Ramos (cell line): ENCODE data around the gene TMEM141.

Experiments used
- in situ Hi-C: fragments of 300-500 bp; cut with MboI; formaldehyde crosslinking; loops from one replicate; pipeline ENCODE4 v1.14.3; 2022; ENCODE audit warnings: low sequenced_read_pairs; ENCODE audit not compliant: unreplicated experiment

TMEM141 gene

GRCh38 chr9:136769710-136770191 lies 21.4 kb upstream of the TMEM141 start:
- in situ Hi-C loops, result no loop called here

GRCh38 chr9:136771907-136772415 lies 19.2 kb upstream of the TMEM141 start:
- in situ Hi-C loops, result no loop called here

GRCh38 chr9:136773386-136774044 lies 17.6 kb upstream of the TMEM141 start:
- in situ Hi-C loops, result no loop called here

- in situ Hi-C loops, result loop anchor here (25.0 kb wide), 2 partner anchors 463 to 688 kb away; partner anchors contain the start of genes CYSRT1, NSMF, RNF224 and SLC34A3
Observed at GRCh38 chr9:136774416-136775045, 16.6 kb upstream of the TMEM141 start.

- in situ Hi-C loops, result loop anchor here (25.0 kb wide), 2 partner anchors 462 to 687 kb away; partner anchors contain the start of genes CYSRT1, NSMF, RNF224 and SLC34A3
Observed at GRCh38 chr9:136775191-136775590, 16.0 kb upstream of the TMEM141 start.

- in situ Hi-C loops, result loop anchor here (25.0 kb wide), 2 partner anchors 460 to 685 kb away; partner anchors contain the start of genes CYSRT1, NSMF, RNF224 and SLC34A3
Observed at GRCh38 chr9:136776947-136777346, 14.2 kb upstream of the TMEM141 start.

GRCh38 chr9:136777359-136777758 lies 13.8 kb upstream of the TMEM141 start:
- in situ Hi-C loops, result loop anchor here (25.0 kb wide), 2 partner anchors 460 to 685 kb away; partner anchors contain the start of genes CYSRT1, NSMF, RNF224 and SLC34A3

GRCh38 chr9:136779808-136780207 lies 11.3 kb upstream of the TMEM141 start:
- in situ Hi-C loops, result loop anchor here (25.0 kb wide), 2 partner anchors 457 to 682 kb away; partner anchors contain the start of genes CYSRT1, NSMF, RNF224 and SLC34A3

GRCh38 chr9:136782452-136782851 lies 8.7 kb upstream of the TMEM141 start:
- in situ Hi-C loops, result loop anchor here (25.0 kb wide), 2 partner anchors 455 to 680 kb away; partner anchors contain the start of genes CYSRT1, NSMF, RNF224 and SLC34A3

- in situ Hi-C loops, result loop anchor here (25.0 kb wide), 2 partner anchors 453 to 678 kb away; partner anchors contain the start of genes CYSRT1, NSMF, RNF224 and SLC34A3
Observed at GRCh38 chr9:136784249-136784996, 6.7 kb upstream of the TMEM141 start.

- in situ Hi-C loops, result loop anchor here (25.0 kb wide), 2 partner anchors 452 to 677 kb away; partner anchors contain the start of genes CYSRT1, NSMF, RNF224 and SLC34A3
Observed at GRCh38 chr9:136784997-136785361, 6.2 kb upstream of the TMEM141 start.

- in situ Hi-C loops, result loop anchor here (25.0 kb wide), 2 partner anchors 452 to 677 kb away; partner anchors contain the start of genes CYSRT1, NSMF, RNF224 and SLC34A3
Observed at GRCh38 chr9:136785565-136786355, 5.4 kb upstream of the TMEM141 start.

- in situ Hi-C loops, result loop anchor here (25.0 kb wide), 2 partner anchors 451 to 676 kb away; partner anchors contain the start of genes CYSRT1, NSMF, RNF224 and SLC34A3
Observed at GRCh38 chr9:136786451-136786850, 4.7 kb upstream of the TMEM141 start.

GRCh38 chr9:136786983-136787382 lies 4.2 kb upstream of the TMEM141 start:
- in situ Hi-C loops, result loop anchor here (25.0 kb wide), 2 partner anchors 450 to 675 kb away; partner anchors contain the start of genes CYSRT1, NSMF, RNF224 and SLC34A3

- in situ Hi-C loops, result loop anchor here (25.0 kb wide), 2 partner anchors 449 to 674 kb away; partner anchors contain the start of genes CYSRT1, NSMF, RNF224 and SLC34A3
Observed at GRCh38 chr9:136787690-136788400, 3.3 kb upstream of the TMEM141 start.

GRCh38 chr9:136788644-136789522 lies 2.3 kb upstream of the TMEM141 start:
- in situ Hi-C loops, result loop anchor here (25.0 kb wide), 2 partner anchors 448 to 673 kb away; partner anchors contain the start of genes CYSRT1, NSMF, RNF224 and SLC34A3

GRCh38 chr9:136789523-136789937 lies 1.6 kb upstream of the TMEM141 start:
- in situ Hi-C loops, result loop anchor here (25.0 kb wide), 2 partner anchors 448 to 673 kb away; partner anchors contain the start of genes CYSRT1, NSMF, RNF224 and SLC34A3
